GM13976 (cell line): Measurements from ENCODE around the gene LPP.

Source experiments
- DNase-seq: peaks from one replicate; pipeline ENCODE4 v3.0.0; 2012; ENCODE audit warnings: low spot score
- CTCF ChIP-seq: IDR thresholded peaks from 2 replicates; pipeline ENCODE4 v1.5.1; 2012; ENCODE audit warnings: borderline replicate concordance, mild to moderate bottlenecking; ENCODE audit not compliant: insufficient read depth; ENCODE audit errors: extremely low read depth, missing control alignments, control extremely low read depth
- in situ Hi-C: fragments of 300-500 bp; cut with MboI; formaldehyde crosslinking; loops from one replicate; pipeline ENCODE4 v1.12.0; 2022; ENCODE audit warnings: low sequenced_read_pairs, mixed read lengths, inconsistent platforms; ENCODE audit not compliant: unreplicated experiment

The LPP gene

DNA sequence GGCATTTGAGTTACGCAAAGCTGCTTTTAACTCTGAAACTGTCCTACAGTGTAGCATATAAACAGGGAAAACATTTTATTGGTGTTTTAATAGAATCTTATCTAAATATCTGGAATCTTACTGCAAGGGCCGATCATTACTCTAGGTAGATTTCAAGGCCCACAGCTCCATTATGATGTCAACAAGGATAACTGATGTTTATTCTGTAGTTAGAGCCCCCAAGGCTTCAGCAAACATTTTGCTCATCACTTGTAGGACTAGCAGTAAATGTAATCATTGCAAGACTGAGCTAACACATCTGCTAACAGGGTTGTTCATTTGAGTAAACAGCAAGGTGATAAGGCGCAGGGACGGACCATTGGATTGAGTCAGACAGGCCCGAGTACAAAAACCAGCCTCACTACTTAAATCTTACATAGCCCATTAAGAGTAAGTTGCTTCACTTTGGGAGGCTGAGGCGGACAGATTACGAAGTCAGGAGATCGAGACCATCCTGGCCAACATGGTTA lies 685.3 kb downstream of the LPP start:
- TF ChIP-seq CTCF, result no peak
- DNase-seq, result no peak
- in situ Hi-C loops, result no loop called here

GRCh38 chr3:188840290-188840689 lies 686.3 kb downstream of the LPP start:
- DNase-seq, result no peak
- in situ Hi-C loops, result no loop called here
- no peak for TF ChIP-seq CTCF

DNA sequence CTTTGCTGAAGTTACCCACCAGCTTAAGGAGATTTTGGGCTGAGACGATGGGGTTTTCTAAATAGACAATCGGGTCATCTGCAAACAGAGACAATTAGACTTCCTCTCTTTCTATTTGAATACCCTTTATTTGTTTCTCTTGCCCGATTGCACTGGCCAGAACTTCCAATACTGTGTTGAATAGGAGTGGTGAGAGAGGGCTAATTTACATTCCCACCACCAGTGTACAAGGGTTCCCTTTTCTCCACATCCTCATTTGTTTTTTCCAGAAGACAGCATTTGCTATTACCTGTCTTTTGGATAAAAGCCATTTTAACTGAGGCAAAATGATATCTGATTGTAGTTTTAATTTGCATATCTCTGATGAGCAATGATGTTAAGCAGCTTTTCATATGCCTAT lies 687.9 kb downstream of the LPP start:
- no peak for TF ChIP-seq CTCF
- no peak for DNase-seq
- in situ Hi-C loops, result no loop called here

GRCh38 chr3:188842639-188843038 lies 688.7 kb downstream of the LPP start:
- DNase-seq, result no peak
- no peak for TF ChIP-seq CTCF
- in situ Hi-C loops, result no loop called here

DNA sequence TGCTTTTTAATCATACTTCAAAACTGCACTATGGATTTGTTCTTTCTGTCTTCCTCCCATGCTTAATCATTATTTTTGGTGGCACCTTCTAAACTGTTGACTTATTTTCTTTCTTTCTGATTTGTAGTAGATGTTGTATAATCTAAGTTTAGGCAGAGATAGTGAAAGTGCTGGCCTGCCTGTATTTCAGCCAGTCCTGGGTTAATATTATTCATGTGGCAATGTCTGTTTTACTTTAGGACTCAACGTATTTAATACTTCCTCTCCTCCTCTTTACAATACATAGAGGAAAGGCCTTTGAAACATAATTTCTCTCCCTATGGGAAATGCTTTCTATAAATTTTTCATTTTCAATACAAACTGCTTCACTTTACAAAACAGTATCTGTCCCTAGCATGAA lies 690.1 kb downstream of the LPP start:
- no peak for DNase-seq
- in situ Hi-C loops, result no loop called here
- TF ChIP-seq CTCF, result no peak

DNA sequence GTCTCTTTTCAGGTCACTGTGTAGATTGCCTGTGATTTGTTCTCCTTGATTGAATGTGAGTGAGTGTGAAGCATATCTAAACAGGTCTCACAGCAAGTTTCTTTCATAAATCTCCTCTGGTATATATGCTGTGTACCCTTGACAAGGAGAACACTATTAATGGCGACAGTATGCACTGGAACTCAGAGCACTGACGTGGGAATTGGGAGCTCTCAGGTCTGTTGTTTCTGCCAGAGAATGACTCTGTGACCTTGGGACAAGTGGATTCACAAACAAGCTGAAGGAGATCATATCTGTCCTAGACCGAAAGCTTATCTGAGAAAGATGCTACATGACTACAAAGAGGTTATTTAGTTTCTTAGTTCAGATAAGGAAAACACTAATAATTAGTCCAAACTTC lies 691.6 kb downstream of the LPP start:
- in situ Hi-C loops, result no loop called here
- TF ChIP-seq CTCF, result no peak
- DNase-seq, result no peak

GRCh38 chr3:188848947-188849346 lies 695.0 kb downstream of the LPP start:
- in situ Hi-C loops, result no loop called here
- TF ChIP-seq CTCF, result no peak
- no peak for DNase-seq
